NCI-H187 treated with DMSO at 0.1 percent for 48 hours (cell line): ENCODE data around the gene PET117.
"Not testable (repeated sequence)": the region's sequence is repeated elsewhere in the genome, so short reads cannot be mapped to it uniquely, and the experiment has no call there.

Source experiments
- DNase-seq: peaks from one replicate; lab custom pipeline; 2025; lab: John Stamatoyannopoulos, UW

PET117 gene

DNA sequence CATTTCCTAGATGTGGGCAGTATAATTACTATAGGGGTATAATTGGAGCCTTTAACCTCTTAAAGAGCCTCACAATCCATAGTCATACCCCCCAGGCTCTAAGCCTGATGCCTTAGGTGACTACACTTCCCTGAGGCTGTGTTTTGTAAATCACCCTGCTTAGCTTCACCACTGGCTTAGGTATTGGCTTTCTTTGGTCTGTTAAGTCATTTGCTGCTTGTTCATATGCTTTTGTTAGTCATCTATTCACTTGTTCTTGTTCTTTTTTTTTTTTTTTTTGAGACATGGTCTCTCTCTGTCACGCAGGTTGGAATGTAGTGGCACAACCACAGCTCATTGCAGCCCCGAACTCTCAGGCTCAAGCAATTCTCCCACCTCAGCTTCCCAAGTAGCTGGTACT lies 26.7 kb downstream of the PET117 start:
- DNase-seq: no peak

DNA sequence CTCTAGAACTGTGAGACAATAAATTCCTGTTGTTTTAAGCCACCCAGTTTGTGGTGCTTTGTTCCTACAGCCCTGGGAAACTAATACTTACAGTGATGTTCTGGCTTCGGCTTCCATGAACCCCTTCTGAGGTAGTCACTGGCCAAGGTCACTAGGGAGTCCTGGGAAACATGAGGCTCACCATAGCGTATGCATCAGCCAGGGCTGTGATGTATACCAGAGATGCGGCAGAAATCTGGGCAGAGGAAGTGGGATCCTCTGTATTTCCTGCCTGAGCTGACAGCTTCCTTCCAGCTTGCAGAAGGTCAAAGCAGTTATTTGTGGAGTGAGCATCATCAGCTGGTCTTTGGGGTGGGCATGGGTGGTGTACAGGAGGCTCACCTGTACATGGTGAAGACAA lies 27.9 kb downstream of the PET117 start:
- DNase-seq: no peak

GRCh38 chr20:18166241-18166881 lies 28.7 kb downstream of the PET117 start:
- DNase-seq: no peak

- no peak for DNase-seq
Observed at GRCh38 chr20:18166950-18167349, 29.3 kb downstream of the PET117 start.

- no peak for DNase-seq
Observed at GRCh38 chr20:18172379-18172778, 34.7 kb downstream of the PET117 start.

GRCh38 chr20:18174906-18175683 lies 37.4 kb downstream of the PET117 start:
- DNase-seq: no peak

GRCh38 chr20:18176318-18176785 lies 38.7 kb downstream of the PET117 start:
- no peak for DNase-seq

GRCh38 chr20:18180366-18180765 lies 42.7 kb downstream of the PET117 start:
- DNase-seq: not testable (repeated sequence)

- no peak for DNase-seq
Observed at GRCh38 chr20:18180815-18181214, 43.2 kb downstream of the PET117 start.

GRCh38 chr20:18187020-18187419 lies 49.4 kb downstream of the PET117 start:
- DNase-seq: no peak

GRCh38 chr20:18188434-18188833 lies 50.8 kb downstream of the PET117 start:
- no peak for DNase-seq

- DNase-seq: no peak
Observed at GRCh38 chr20:18190338-18191233, 52.9 kb downstream of the PET117 start.

DNA sequence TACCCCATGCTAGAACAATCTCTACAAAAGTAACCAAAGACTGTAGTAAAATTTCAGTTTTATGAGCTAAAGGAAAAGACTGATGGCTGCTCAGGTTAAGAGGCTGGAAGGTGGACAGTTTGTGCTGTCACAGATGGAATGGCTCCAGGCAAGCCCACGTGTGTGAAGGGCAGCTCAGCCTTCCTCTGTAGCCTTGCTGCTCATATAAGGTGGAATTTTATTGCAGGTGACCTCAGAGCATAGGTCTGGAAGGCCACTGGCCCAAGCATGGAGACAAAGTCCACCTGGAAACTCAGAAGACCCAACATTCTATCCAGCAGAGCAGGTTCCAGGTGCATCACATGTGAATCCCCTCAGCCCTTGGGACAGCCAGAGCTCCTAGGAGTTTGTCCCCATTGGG lies 53.6 kb downstream of the PET117 start:
- no peak for DNase-seq
